Progenitor cell of endocrine pancreas (in vitro differentiated cells): Measurements from ENCODE around the gene DAPL1. TPM values are rescaled to one million over a fixed set of nuclear protein-coding genes. Genes with fewer than 3 reads are reported as not detected.

Source experiments
- DNase-seq: peaks from one replicate; pipeline ENCODE4 v3.0.0; 2021; ENCODE audit warnings: low spot score; ENCODE audit not compliant: unreplicated experiment
- H3K27ac Mint-ChIP-seq: 2 replicates; pipeline ENCODE4 v1.8.0; 2021; ENCODE audit warnings: mild to moderate bottlenecking, moderate library complexity, mixed read lengths
- H3K27me3 Mint-ChIP-seq: 2 replicates; pipeline ENCODE4 v1.8.0; 2021; ENCODE audit warnings: mixed read lengths
- H3K36me3 Mint-ChIP-seq: 2 replicates; pipeline ENCODE4 v1.8.0; 2022; ENCODE audit warnings: mixed read lengths; ENCODE audit not compliant: insufficient read depth
- H3K4me1 Mint-ChIP-seq: 2 replicates; pipeline ENCODE4 v1.8.0; 2021; ENCODE audit warnings: low read depth, mixed read lengths
- H3K4me3 Mint-ChIP-seq: 2 replicates; pipeline ENCODE4 v1.8.0; 2021; ENCODE audit warnings: low read depth, mild to moderate bottlenecking, moderate library complexity, mixed read lengths
- H3K9me3 Mint-ChIP-seq: 2 replicates; pipeline ENCODE4 v1.8.0; 2021; ENCODE audit warnings: low read depth, mixed read lengths
- CTCF ChIP-seq: fragments of 200-600 bp; sonication (generic); IDR thresholded peaks from one replicate; pipeline ENCODE4 v1.5.0; 2021; ENCODE audit warnings: antibody characterized with exemption, mild to moderate bottlenecking; ENCODE audit not compliant: unreplicated experiment
- total RNA-seq: library from RNA; stranded (reverse); gene quantifications from 2 replicates; pipeline ENCODE4 v1.2.1, GENCODE V29; 2021

Gene DAPL1
- total RNA-seq, 1 donor from 2014 or later = not detected

- no peaks in the 10 kb centered on the region for H3K9me3 Mint-ChIP-seq
These were observed 4.1 kb downstream of the DAPL1 start for GRCh38 chr2:158799181-158799580.

GRCh38 chr2:158803506-158803905, 8.4 kb downstream of the DAPL1 start:
- no peak overlapping the region for H3K4me3 Mint-ChIP-seq
- H3K4me1 Mint-ChIP-seq = peaks cover 17% of the 10 kb centered on the region
- TF ChIP-seq CTCF = no peak
- no peaks in the 10 kb centered on the region for H3K9me3 Mint-ChIP-seq
- no peak overlapping the region for H3K27ac Mint-ChIP-seq
- DNase-seq = no peak
- peaks cover 23% of the 10 kb centered on the region for H3K27me3 Mint-ChIP-seq
- no peaks in the 10 kb centered on the region for H3K36me3 Mint-ChIP-seq

More at GRCh38 chr2:158799181-158799580, 4.1 kb downstream of the DAPL1 start:
- no peak for TF ChIP-seq CTCF
- no peak for DNase-seq
- Mint-ChIP-seq H3K36me3 (no peaks in the 10 kb centered on the region), H3K4me1 (peaks cover 26% of the 10 kb centered on the region), H3K27me3 (peaks cover 36% of the 10 kb centered on the region), H3K27ac (no peak overlapping the region), H3K4me3 (no peak overlapping the region)

- no peak for DNase-seq
- no peak for TF ChIP-seq CTCF
- Mint-ChIP-seq H3K36me3 (no peaks in the 10 kb centered on the region), H3K27me3 (peaks cover 12% of the 10 kb centered on the region), H3K27ac (no peak overlapping the region), H3K4me3 (no peak overlapping the region), H3K4me1 (peaks cover 17% of the 10 kb centered on the region), H3K9me3 (no peaks in the 10 kb centered on the region)
These were observed 10.1 kb downstream of the DAPL1 start for GRCh38 chr2:158805255-158805654.

- H3K27me3 Mint-ChIP-seq = peaks cover 13% of the 10 kb centered on the region
- H3K4me3 Mint-ChIP-seq = no peak overlapping the region
- no peak for TF ChIP-seq CTCF
- no peaks in the 10 kb centered on the region for H3K9me3 Mint-ChIP-seq
- peaks cover 19% of the 10 kb centered on the region for H3K4me1 Mint-ChIP-seq
- H3K36me3 Mint-ChIP-seq = no peaks in the 10 kb centered on the region
- no peak overlapping the region for H3K27ac Mint-ChIP-seq
- DNase-seq = no peak
These were observed 10.8 kb downstream of the DAPL1 start for GRCh38 chr2:158805936-158806335.

GRCh38 chr2:158806941-158807340, 11.8 kb downstream of the DAPL1 start:
- Mint-ChIP-seq H3K27me3 (peaks cover 11% of the 10 kb centered on the region), H3K4me3 (no peak overlapping the region), H3K27ac (no peak overlapping the region), H3K9me3 (no peaks in the 10 kb centered on the region), H3K36me3 (no peaks in the 10 kb centered on the region), H3K4me1 (peaks cover 26% of the 10 kb centered on the region)
- no peak for DNase-seq
- TF ChIP-seq CTCF = no peak
